GM21576 (cell line): ENCODE measurements around the gene PROS1.
"Not testable (repeated sequence)": the region's sequence is repeated elsewhere in the genome, so short reads cannot be mapped to it uniquely, and the experiment has no call there.

Experiments used
- ATAC-seq: cut with Tn5 transposase; IDR thresholded peaks from one replicate; pipeline ENCODE4 v1.9.1; 2021; ENCODE audit warnings: mild to moderate bottlenecking, moderate library complexity; ENCODE audit not compliant: unreplicated experiment

PROS1 gene

GRCh38 chr3:93878250-93879017, 95.3 kb downstream of the PROS1 start:
- ATAC-seq, result not testable (repeated sequence)

DNA sequence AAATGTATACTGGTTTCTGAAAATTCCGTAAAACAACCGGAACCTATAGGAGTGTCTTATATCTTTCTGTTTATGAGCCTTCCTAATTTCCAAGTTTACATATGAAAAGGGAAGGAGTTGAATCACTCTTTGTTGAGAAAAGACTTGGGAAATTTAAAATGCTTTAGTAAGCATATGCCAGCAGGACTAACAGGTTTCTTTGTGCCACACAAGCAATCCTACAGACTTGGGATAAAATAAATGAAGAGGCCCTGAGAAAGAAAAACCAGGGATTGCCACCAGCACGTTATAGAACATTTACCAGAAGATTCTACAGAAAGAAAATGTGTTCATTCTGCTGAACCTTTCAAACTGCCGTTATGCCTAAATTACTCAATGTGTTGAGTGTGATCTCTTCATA, 96.3 kb downstream of the PROS1 start:
- not testable (repeated sequence) for ATAC-seq

GRCh38 chr3:93873412-93873811, 100.3 kb downstream of the PROS1 start:
- not testable (repeated sequence) for ATAC-seq

DNA sequence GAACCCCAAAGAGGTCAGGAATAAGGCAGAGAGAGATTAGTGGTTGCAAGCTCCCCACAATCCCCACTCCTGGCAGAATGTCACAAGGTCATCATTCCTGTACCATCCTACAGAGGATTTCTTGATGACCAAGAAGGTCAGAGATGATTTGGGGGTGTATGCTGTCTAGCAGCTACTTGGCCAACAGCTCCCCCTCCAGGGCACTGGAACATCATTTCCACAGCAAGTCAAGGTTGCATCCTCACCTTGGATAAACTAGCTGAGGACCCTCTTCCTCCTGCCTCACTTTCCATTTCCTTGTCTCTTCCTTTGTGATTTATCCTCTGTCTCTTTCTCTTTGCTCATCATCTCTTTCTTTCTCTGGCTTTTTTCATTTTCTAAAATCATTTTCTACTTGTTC, 106.3 kb downstream of the PROS1 start:
- no peak for ATAC-seq

DNA sequence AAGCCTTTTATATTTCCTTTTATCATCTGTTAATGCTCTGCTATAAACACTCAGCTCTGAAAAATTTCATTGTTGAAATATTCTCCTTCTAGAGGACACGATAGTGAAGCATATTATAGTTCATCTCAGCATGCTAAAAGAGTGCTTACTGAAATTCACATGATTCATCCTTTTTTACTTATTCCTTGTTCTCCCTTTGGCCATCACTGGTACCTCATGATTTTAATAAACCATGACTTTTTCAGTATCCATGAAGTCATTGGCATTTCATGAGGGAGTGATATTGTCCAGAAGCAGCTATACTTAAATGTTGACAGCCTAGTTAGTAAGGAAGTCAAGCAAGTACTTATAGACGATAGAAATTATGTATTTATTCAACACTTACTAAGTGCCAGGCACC, 112.7 kb downstream of the PROS1 start:
- ATAC-seq, result no peak

DNA sequence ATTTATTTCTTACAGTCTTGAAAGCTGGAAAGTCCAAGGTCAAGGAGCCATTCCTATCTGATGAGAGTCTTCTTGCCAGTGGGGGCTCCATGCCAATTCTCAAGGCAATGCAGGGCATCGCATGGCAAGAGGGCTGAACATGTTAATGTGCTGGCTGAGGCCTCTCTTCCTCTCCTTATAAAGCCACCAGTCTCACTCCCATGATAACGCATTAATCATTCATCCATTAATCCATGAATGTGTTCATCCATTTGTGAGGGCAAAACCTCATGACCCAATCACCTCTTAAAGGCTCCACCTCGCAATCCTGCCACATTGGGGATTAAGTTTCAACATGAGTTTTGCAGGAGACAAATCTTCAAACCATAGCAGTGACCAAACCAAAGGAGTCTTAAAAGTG, 118.3 kb downstream of the PROS1 start:
- no peak for ATAC-seq

DNA sequence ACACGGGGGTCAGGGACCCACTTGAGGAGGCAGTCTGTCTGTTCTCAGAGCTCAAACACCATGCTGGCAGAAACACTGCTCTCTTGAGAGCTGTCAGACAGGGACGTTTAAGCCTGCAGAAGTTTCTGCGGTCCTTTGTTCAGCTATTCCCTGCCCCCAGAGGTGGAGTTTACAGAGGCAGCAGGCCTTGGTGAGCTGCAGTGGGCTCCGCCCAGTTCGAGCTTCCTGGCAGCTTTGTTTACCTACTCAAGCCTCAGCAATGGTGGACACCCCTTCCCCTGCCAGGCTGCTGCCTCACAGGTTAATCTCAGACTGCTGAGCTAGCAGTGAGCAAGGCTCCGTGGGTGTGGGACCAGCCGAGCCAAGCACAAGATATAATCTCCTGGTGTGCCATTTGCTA, 121.5 kb downstream of the PROS1 start:
- not testable (repeated sequence) for ATAC-seq

DNA sequence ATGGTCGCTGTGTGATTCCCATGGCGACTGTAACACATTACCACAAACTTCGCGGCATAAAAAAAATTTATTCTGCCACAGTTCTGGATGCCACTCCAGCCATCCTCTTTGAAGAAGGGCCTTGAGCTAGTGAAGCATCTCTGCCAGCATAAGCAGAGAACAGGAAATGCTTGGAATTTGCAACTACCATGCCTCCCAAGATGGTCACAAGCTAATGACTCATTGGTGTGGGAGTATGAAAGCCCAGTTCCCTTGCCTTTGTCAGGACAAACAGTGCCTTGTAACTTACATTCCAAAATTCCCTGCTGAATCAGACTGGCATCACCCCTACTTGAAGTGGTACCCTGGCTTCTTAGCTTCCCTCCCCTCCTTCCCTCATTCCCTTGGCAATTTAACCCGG, 129.7 kb downstream of the PROS1 start:
- no peak for ATAC-seq

DNA sequence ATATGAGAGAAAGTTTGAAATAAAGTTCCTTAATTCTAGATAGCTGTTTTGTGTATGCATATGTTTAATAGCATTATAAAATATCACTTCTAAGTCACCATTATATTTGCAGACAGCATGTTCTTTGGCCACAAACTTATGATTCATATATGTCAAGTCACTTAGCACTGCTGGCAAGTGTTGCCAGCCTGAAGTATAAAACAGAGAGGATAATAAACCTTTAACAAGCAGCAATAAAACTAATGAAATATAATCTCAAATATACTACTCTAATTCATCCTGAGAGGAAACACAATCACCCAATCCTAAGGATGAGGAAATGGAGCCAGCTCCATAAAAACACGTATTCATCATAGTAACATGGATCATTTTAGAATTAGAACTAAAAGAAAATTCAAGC, 134.5 kb downstream of the PROS1 start:
- not testable (repeated sequence) for ATAC-seq
